Hepatocyte (in vitro differentiated cells): ENCODE measurements around the gene PDE4B.

ENCODE experiments used
- EZH2 ChIP-seq: fragments of 200-600 bp; sonication (generic); IDR thresholded peaks from 2 replicates; pipeline ENCODE4 v1.6.1; 2016; ENCODE audit warnings: antibody characterized with exemption, mild to moderate bottlenecking, borderline replicate concordance
- EZH2phosphoT487 ChIP-seq: fragments of 200-600 bp; sonication (generic); IDR thresholded peaks from one replicate; pipeline ENCODE4 v1.6.1; 2018; ENCODE audit warnings: antibody characterized with exemption, mild to moderate bottlenecking, low read depth, moderate library complexity; ENCODE audit not compliant: unreplicated experiment, severe bottlenecking
- TF ChIP-seq, protein P1 (sequence below): fragments of 200-600 bp; sonication (generic); IDR thresholded peaks from 2 replicates; pipeline ENCODE4 v1.5.1; 2016; ENCODE audit warnings: antibody characterized with exemption, mild to moderate bottlenecking; ENCODE audit not compliant: poor library complexity

DNA sequence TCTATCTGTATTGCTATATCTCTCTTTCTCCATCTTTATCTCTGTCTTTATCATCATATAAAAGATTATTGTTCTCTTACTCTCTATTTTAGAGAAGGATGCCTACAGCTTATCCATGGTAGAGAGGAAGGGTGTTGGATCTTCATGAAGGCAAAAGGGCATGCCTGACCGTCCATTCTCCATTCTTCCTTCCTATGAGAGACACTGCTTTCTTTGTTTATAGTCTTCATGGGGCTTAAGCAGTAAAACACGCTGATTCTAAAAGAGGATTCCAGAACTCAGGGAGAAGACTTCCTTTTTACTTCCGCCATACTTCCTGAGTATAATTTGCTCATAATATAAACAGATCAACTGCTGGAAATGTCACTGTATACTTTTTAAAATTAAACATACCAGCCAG is 44.0 kb downstream of the PDE4B start:
- TF ChIP-seq, protein P1, sequence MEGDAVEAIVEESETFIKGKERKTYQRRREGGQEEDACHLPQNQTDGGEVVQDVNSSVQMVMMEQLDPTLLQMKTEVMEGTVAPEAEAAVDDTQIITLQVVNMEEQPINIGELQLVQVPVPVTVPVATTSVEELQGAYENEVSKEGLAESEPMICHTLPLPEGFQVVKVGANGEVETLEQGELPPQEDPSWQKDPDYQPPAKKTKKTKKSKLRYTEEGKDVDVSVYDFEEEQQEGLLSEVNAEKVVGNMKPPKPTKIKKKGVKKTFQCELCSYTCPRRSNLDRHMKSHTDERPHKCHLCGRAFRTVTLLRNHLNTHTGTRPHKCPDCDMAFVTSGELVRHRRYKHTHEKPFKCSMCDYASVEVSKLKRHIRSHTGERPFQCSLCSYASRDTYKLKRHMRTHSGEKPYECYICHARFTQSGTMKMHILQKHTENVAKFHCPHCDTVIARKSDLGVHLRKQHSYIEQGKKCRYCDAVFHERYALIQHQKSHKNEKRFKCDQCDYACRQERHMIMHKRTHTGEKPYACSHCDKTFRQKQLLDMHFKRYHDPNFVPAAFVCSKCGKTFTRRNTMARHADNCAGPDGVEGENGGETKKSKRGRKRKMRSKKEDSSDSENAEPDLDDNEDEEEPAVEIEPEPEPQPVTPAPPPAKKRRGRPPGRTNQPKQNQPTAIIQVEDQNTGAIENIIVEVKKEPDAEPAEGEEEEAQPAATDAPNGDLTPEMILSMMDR = no peak
- no peak for TF ChIP-seq EZH2phosphoT487
- TF ChIP-seq EZH2 = no peak
